IMR-90 (cell line): ENCODE results near the gene RPS6KA5. TPM values are rescaled to one million over a fixed set of nuclear protein-coding genes. Genes with fewer than 3 reads are reported as not detected.

Experiments
- ATAC-seq: fragments of 200-7000 bp; cut with Tn5 transposase; 2 replicates; pipeline ENCODE4 v1.9.1; 2020; ENCODE audit warnings: low read depth, mild to moderate bottlenecking, moderate library complexity
- BruUV-seq: library from RNA; stranded (reverse); fragments of 400-500 nt; replicated peaks from 2 replicates; lab custom pipeline; 2021; lab: Mats Ljungman, UMichigan
- CTCF ChIA-PET: fragments of 300-600 bp; formaldehyde crosslinking; extraction: SDS; loops from one replicate; lab custom pipeline; 2021; ENCODE audit warnings: antibody characterized with exemption; lab: Yijun Ruan, JAX
- POLR2A ChIA-PET: fragments of 300-600 bp; sonication (Branson Sonifier 250); formaldehyde crosslinking; loops from one replicate; lab custom pipeline; 2022; ENCODE audit warnings: antibody characterized with exemption; ENCODE audit not compliant: unreplicated experiment; lab: Charles Lee
- DNase-seq: peaks from one replicate; pipeline ENCODE4 v3.0.0; 2013
- H2AFZ ChIP-seq: replicated peaks from 2 replicates; pipeline ENCODE3; 2013; ENCODE audit warnings: low read length, mild to moderate bottlenecking; ENCODE audit not compliant: poor library complexity
- H2AK5ac ChIP-seq: 2 replicates; pipeline ENCODE4 v1.6.1; 2013; ENCODE audit warnings: low read depth, low read length, inconsistent platforms
- H2AK9ac ChIP-seq: replicated peaks from 2 replicates; pipeline ENCODE3; 2013; ENCODE audit warnings: mild to moderate bottlenecking, low read depth, low read length, moderate library complexity; ENCODE audit not compliant: poor library complexity
- H2BK120ac ChIP-seq: 2 replicates; pipeline ENCODE4 v1.6.1; 2013; ENCODE audit warnings: low read depth, low read length, inconsistent platforms
- H2BK15ac ChIP-seq: 3 replicates; pipeline ENCODE4 v1.6.1; 2013; ENCODE audit warnings: low read depth, low read length, inconsistent platforms
- H2BK20ac ChIP-seq: 2 replicates; pipeline ENCODE4 v1.6.1; 2013; ENCODE audit warnings: low read depth, mild to moderate bottlenecking, inconsistent platforms, low read length, moderate library complexity
- H2BK5ac ChIP-seq: 2 replicates; pipeline ENCODE4 v1.6.1; 2013; ENCODE audit warnings: mild to moderate bottlenecking, low read depth, low read length, inconsistent platforms; ENCODE audit not compliant: poor library complexity, severe bottlenecking
- H3K14ac ChIP-seq: replicated peaks from 2 replicates; pipeline ENCODE4 v1.6.1; 2013; ENCODE audit warnings: low read depth, low read length, inconsistent platforms
- H3K18ac ChIP-seq: 2 replicates; pipeline ENCODE4 v1.6.1; 2013; ENCODE audit warnings: low read depth, low read length, control low read depth
- H3K23ac ChIP-seq: 2 replicates; pipeline ENCODE4 v1.6.1; 2013; ENCODE audit warnings: low read depth, low read length, inconsistent platforms
- H3K27ac ChIP-seq: 2 replicates; pipeline ENCODE4 v1.5.1; 2013; ENCODE audit warnings: mild to moderate bottlenecking, control low read depth, low read length; ENCODE audit not compliant: insufficient read depth
- H3K27me3 ChIP-seq: 2 replicates; pipeline ENCODE4 v1.6.1; 2013; ENCODE audit warnings: low read length; ENCODE audit not compliant: control insufficient read depth, insufficient read depth
- H3K36me3 ChIP-seq: 2 replicates; pipeline ENCODE4 v1.6.1; 2013; ENCODE audit warnings: low read length, mixed read lengths; ENCODE audit not compliant: control insufficient read depth, insufficient read depth
- H3K4ac ChIP-seq: 2 replicates; pipeline ENCODE4 v1.6.1; 2013; ENCODE audit warnings: low read depth, low read length, inconsistent platforms
- H3K4me1 ChIP-seq: 2 replicates; pipeline ENCODE4 v1.6.1; 2013; ENCODE audit warnings: low read length, mixed read lengths; ENCODE audit not compliant: control insufficient read depth, insufficient read depth
- H3K4me2 ChIP-seq: 2 replicates; pipeline ENCODE4 v1.6.1; 2013; ENCODE audit warnings: low read depth, mild to moderate bottlenecking, control low read depth, low read length, moderate library complexity
- H3K4me3 ChIP-seq: 2 replicates; pipeline ENCODE4 v1.5.1; 2013; ENCODE audit warnings: low read depth, mild to moderate bottlenecking, control low read depth, low read length, moderate library complexity; ENCODE audit not compliant: insufficient read depth
- H3K56ac ChIP-seq: 2 replicates; pipeline ENCODE4 v1.6.1; 2013; ENCODE audit warnings: low read length, inconsistent platforms; ENCODE audit not compliant: insufficient read depth; ENCODE audit errors: extremely low read depth
- H3K79me1 ChIP-seq, 2 experiments: 2 replicates each; pipeline ENCODE4 v1.6.1; 2013; ENCODE audit warnings: low read length in 2 of 2, inconsistent platforms in 1 of 2, low read depth in 1 of 2
- H3K9ac ChIP-seq: 2 replicates; pipeline ENCODE4 v1.6.1; 2013; ENCODE audit warnings: low read depth, low read length, control low read depth
- H3K9me1 ChIP-seq: 2 replicates; pipeline ENCODE4 v1.6.1; 2013; ENCODE audit warnings: low read length, inconsistent platforms; ENCODE audit not compliant: insufficient read depth
- H3K9me3 ChIP-seq: 2 replicates; pipeline ENCODE4 v1.6.1; 2013; ENCODE audit warnings: low read length; ENCODE audit not compliant: control insufficient read depth, insufficient read depth
- H4K20me1 ChIP-seq: 2 replicates; pipeline ENCODE4 v1.6.1; 2013; ENCODE audit warnings: low read length, inconsistent platforms; ENCODE audit not compliant: insufficient read depth
- H4K5ac ChIP-seq: 2 replicates; pipeline ENCODE4 v1.6.1; 2013; ENCODE audit warnings: mild to moderate bottlenecking, low read depth, low read length, control low read depth
- H4K8ac ChIP-seq, 2 experiments: 2 replicates each; pipeline ENCODE4 v1.6.1; 2013; ENCODE audit warnings: low read depth in 2 of 2, low read length in 2 of 2, control low read depth in 1 of 2, inconsistent platforms in 1 of 2
- H4K91ac ChIP-seq: 2 replicates; pipeline ENCODE4 v1.6.1; 2013; ENCODE audit warnings: low read depth, low read length, inconsistent platforms; ENCODE audit not compliant: insufficient read depth
- BHLHE40 ChIP-seq: fragments of 150-350 bp; IDR thresholded peaks from 2 replicates; pipeline ENCODE4 v1.6.1; 2016; ENCODE audit warnings: mild to moderate bottlenecking, low read depth, low read length
- CEBPB ChIP-seq: IDR thresholded peaks from 2 replicates; pipeline ENCODE4 v1.6.1; 2012; ENCODE audit warnings: low read depth, low read length, improper control_type of control experiment
- CHD1 ChIP-seq: IDR thresholded peaks from 2 replicates; pipeline ENCODE4 v1.6.1; 2012; ENCODE audit warnings: low read depth, low read length, improper control_type of control experiment
- FOS ChIP-seq: fragments of 150-350 bp; IDR thresholded peaks from 2 replicates; pipeline ENCODE4 v1.6.1; 2016; ENCODE audit warnings: low read depth, low read length
- MAFK ChIP-seq: IDR thresholded peaks from 2 replicates; pipeline ENCODE4 v1.6.1; 2012; ENCODE audit warnings: low read depth, low read length, improper control_type of control experiment
- MAZ ChIP-seq: IDR thresholded peaks from 2 replicates; pipeline ENCODE4 v1.6.1; 2012; ENCODE audit warnings: low read depth, mild to moderate bottlenecking, low read length, improper control_type of control experiment, moderate library complexity, borderline replicate concordance
- MXI1 ChIP-seq: IDR thresholded peaks from 2 replicates; pipeline ENCODE4 v1.6.1; 2012; ENCODE audit warnings: low read depth, mild to moderate bottlenecking, low read length, moderate library complexity, borderline replicate concordance
- NFE2L2 ChIP-seq: fragments of 150-350 bp; IDR thresholded peaks from 2 replicates; pipeline ENCODE4 v1.6.1; 2016; ENCODE audit warnings: low read depth, mild to moderate bottlenecking, low read length
- POLR2A ChIP-seq: IDR thresholded peaks from 2 replicates; pipeline ENCODE4 v1.6.1; 2012; ENCODE audit warnings: mild to moderate bottlenecking, low read depth, low read length
- RAD21 ChIP-seq: IDR thresholded peaks from 2 replicates; pipeline ENCODE4 v1.6.1; 2012; ENCODE audit warnings: low read length, improper control_type of control experiment
- RCOR1 ChIP-seq: IDR thresholded peaks from 2 replicates; pipeline ENCODE4 v1.6.1; 2012; ENCODE audit warnings: mild to moderate bottlenecking, low read length, improper control_type of control experiment; ENCODE audit not compliant: insufficient replicate concordance
- RFX5 ChIP-seq: IDR thresholded peaks from 2 replicates; pipeline ENCODE4 v1.8.0; 2012; ENCODE audit warnings: low read depth, mild to moderate bottlenecking, low read length, moderate library complexity
- SMC3 ChIP-seq: fragments of 150-350 bp; IDR thresholded peaks from 2 replicates; pipeline ENCODE4 v1.6.1; 2016; ENCODE audit warnings: low read depth, mild to moderate bottlenecking, antibody characterized with exemption, low read length, moderate library complexity
- USF2 ChIP-seq: fragments of 150-350 bp; IDR thresholded peaks from 2 replicates; pipeline ENCODE4 v1.6.1; 2017; ENCODE audit warnings: mild to moderate bottlenecking, antibody characterized with exemption, low read length, low read depth
- WGBS, 2 experiments: methylation state at CpG; one replicate each; pipeline versions ENCODE4 v1.1.5 to v1.1.7; 2013; ENCODE audit warnings: missing lambda C conversion rate in 2 of 2; ENCODE audit not compliant: insufficient read length in 1 of 2; ENCODE audit errors: extremely low coverage in 2 of 2; 5-methylcytosine and 5-hydroxymethylcytosine counted together
- dilution Hi-C: fragments of 300-500 bp; cut with HindIII; formaldehyde crosslinking; loops from one replicate; pipeline ENCODE4 v1.14.3; 2018; ENCODE audit warnings: low sequenced_read_pairs; ENCODE audit not compliant: unreplicated experiment
- in situ Hi-C: fragments of 300-500 bp; cut with MboI; formaldehyde crosslinking; loops from 3 replicates; pipeline ENCODE4 v1.14.3; 2019; ENCODE audit warnings: low sequenced_read_pairs, inconsistent platforms, mixed read lengths
- intact Hi-C: fragments of 100-400 bp; cut with micrococcal nuclease; formaldehyde crosslinking; loops from 2 replicates; pipeline ENCODE4 v1.10.0; 2022
- polyA plus RNA-seq, 3 experiments: library from polyadenylated mRNA; depleted of rRNA; stranded (reverse); fragments of >200 nt; gene quantifications; 2 replicates each; pipeline ENCODE4 v1.2.3, GENCODE V29; 2012; ENCODE audit warnings: low replicate concordance in 1 of 3
- total RNA-seq: library from RNA; depleted of rRNA; stranded (reverse); fragments of >200 nt; gene quantifications from 2 replicates; pipeline ENCODE4 v1.2.3, GENCODE V29; 2012
- TF ChIP-seq, protein P1 (sequence below): fragments of 150-350 bp; IDR thresholded peaks from 2 replicates; pipeline ENCODE4 v1.6.1; 2016; ENCODE audit warnings: low read depth, mild to moderate bottlenecking, low read length, moderate library complexity, borderline replicate concordance
- TF ChIP-seq, protein P2 (sequence below): conservative IDR thresholded peaks from 2 replicates; pipeline ENCODE4 v1.5.1; 2012; ENCODE audit warnings: mild to moderate bottlenecking, low read depth, low read length, improper control_type of control experiment

The RPS6KA5 gene
- total and polyA plus RNA-seq, 2 of the 4 experiments (the other 2 are of a cell fraction): 0.36 TPM

DNA sequence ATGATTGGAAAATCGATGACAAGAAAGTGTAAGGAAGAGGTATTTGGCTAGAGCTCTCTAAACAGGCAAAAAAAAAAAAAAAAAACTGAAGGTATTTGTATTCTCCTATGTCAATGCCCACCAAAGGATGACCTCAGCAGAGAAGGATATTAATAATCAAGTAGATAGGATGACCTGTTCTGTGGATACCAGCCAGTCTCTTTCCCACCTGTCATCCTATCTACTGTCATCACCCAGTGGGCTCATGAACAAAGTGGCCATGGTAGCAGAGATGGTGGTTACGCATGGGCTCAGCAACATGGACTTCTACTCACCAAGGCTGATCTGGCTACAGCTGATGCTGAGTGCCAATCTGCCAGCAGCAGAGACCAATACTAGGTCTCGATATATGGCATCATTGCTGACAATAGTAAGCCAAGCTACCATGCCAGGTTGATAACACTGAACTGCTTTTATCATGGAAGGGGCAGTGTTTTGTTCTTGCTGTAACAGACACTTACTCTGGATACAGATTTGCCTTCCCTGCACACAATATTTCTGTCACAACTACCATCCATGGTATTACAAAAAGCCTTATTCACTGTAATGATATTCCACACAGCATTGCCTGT is 43.5 kb downstream of the RPS6KA5 start:
- H2AK9ac ChIP-seq: no peak overlapping the region
- H2BK20ac ChIP-seq: no peak overlapping the region
- no peaks in the 10 kb centered on the region for H3K9me3 ChIP-seq
- H3K27me3 ChIP-seq: no peaks in the 10 kb centered on the region
- H3K14ac ChIP-seq: no peak overlapping the region
- no peak overlapping the region for H2BK120ac ChIP-seq
- H2BK15ac ChIP-seq: no peak overlapping the region
- ATAC-seq (no peak), DNase-seq (no peak)
- no peaks in the 10 kb centered on the region for H3K36me3 ChIP-seq
- dilution Hi-C loops (no loop called here), intact Hi-C loops (no loop called here), in situ Hi-C loops (no loop called here)
- no peak overlapping the region for H2AFZ ChIP-seq
- H2BK5ac ChIP-seq: no peak overlapping the region
- no peaks in the 10 kb centered on the region for H3K79me1 ChIP-seq
- H3K4me2 ChIP-seq: no peak overlapping the region
- CTCF ChIA-PET: no interaction called here
- no peaks in the 10 kb centered on the region for H3K9me1 ChIP-seq
- no peak overlapping the region for H3K18ac ChIP-seq
- H3K4me3 ChIP-seq: no peak overlapping the region
- H3K9ac ChIP-seq: no peak overlapping the region
- no peak overlapping the region for H4K8ac ChIP-seq
- POLR2A ChIA-PET: no interaction called here
- no TSS peak for BruUV-seq
- no peak overlapping the region for H3K23ac ChIP-seq
- no peak overlapping the region for H2AK5ac ChIP-seq
- H3K4me1 ChIP-seq: no peaks in the 10 kb centered on the region
- no peak for TF ChIP-seq RFX5
- TF ChIP-seq SMC3: no peak
- TF ChIP-seq MXI1: no peak
- no peak for TF ChIP-seq BHLHE40
- TF ChIP-seq RAD21: no peak
- TF ChIP-seq, protein P1, sequence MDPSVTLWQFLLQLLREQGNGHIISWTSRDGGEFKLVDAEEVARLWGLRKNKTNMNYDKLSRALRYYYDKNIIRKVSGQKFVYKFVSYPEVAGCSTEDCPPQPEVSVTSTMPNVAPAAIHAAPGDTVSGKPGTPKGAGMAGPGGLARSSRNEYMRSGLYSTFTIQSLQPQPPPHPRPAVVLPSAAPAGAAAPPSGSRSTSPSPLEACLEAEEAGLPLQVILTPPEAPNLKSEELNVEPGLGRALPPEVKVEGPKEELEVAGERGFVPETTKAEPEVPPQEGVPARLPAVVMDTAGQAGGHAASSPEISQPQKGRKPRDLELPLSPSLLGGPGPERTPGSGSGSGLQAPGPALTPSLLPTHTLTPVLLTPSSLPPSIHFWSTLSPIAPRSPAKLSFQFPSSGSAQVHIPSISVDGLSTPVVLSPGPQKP: no peak
- no peak for TF ChIP-seq MAFK
- TF ChIP-seq CHD1: no peak
- no peak for TF ChIP-seq CEBPB
- no peak for TF ChIP-seq USF2
- TF ChIP-seq FOS: no peak
- no peak for TF ChIP-seq RCOR1
- TF ChIP-seq NFE2L2: no peak
- TF ChIP-seq, protein P2, sequence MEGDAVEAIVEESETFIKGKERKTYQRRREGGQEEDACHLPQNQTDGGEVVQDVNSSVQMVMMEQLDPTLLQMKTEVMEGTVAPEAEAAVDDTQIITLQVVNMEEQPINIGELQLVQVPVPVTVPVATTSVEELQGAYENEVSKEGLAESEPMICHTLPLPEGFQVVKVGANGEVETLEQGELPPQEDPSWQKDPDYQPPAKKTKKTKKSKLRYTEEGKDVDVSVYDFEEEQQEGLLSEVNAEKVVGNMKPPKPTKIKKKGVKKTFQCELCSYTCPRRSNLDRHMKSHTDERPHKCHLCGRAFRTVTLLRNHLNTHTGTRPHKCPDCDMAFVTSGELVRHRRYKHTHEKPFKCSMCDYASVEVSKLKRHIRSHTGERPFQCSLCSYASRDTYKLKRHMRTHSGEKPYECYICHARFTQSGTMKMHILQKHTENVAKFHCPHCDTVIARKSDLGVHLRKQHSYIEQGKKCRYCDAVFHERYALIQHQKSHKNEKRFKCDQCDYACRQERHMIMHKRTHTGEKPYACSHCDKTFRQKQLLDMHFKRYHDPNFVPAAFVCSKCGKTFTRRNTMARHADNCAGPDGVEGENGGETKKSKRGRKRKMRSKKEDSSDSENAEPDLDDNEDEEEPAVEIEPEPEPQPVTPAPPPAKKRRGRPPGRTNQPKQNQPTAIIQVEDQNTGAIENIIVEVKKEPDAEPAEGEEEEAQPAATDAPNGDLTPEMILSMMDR: no peak
- TF ChIP-seq POLR2A: no peak
- no peak for TF ChIP-seq MAZ
- no peak overlapping the region for H3K56ac ChIP-seq
- H4K20me1 ChIP-seq: no peaks in the 10 kb centered on the region
- H4K91ac ChIP-seq: no peak overlapping the region
- no peak overlapping the region for H3K27ac ChIP-seq
- H4K5ac ChIP-seq: no peak overlapping the region
- WGBS, 2 experiments: 100% methylated on average over 1 of the region's 3 CpGs; no CpG with 5 or more reads in 1 of the 2 experiments
- no peak overlapping the region for H3K4ac ChIP-seq
